K562 (cell line): Measurements from ENCODE around the gene LRRC39. TPM values are rescaled to one million over a fixed set of nuclear protein-coding genes. Genes with fewer than 3 reads are reported as not detected.

Source experiments
- JUN ChIP-seq, 2 experiments: sonication (generic) in 1 of 2; formaldehyde crosslinking in 1 of 2; IDR thresholded peaks; 2 replicates each; pipeline versions ENCODE4 v1.6.1 to v1.8.0; 2012 to 2022; ENCODE audit warnings: borderline replicate concordance in 2 of 2, mild to moderate bottlenecking in 2 of 2, improper control_type of control experiment in 1 of 2, low read depth in 1 of 2, low read length in 1 of 2, missing genetic modification reagents in 1 of 2
- PYGO2 ChIP-seq: fragments of 450-650 bp; IDR thresholded peaks from 2 replicates; pipeline ENCODE4 v1.6.1; 2016; ENCODE audit warnings: mild to moderate bottlenecking, missing genetic modification characterization, moderate library complexity, missing compliant biosample characterization
- RREB1 ChIP-seq: fragments of 250-450 bp; sonication (Bioruptor Pico); IDR thresholded peaks from 2 replicates; pipeline ENCODE4 v1.4.0; 2020
- ZSCAN32 ChIP-seq: fragments of 450-650 bp; formaldehyde crosslinking; IDR thresholded peaks from 2 replicates; pipeline ENCODE4 v1.4.0; 2020; ENCODE audit warnings: mild to moderate bottlenecking, moderate library complexity
- polyA plus RNA-seq, 8 experiments: library from polyadenylated mRNA; depleted of rRNA in 4 of 8; stranded (reverse) in 5 of 8; unstranded in 3 of 8; fragments of >200 nt; fragmentation: Nextera tagmentation in 2 of 8; fragmentation: Illumina TruSeq in 1 of 8; extraction: Ambion mirVana in 2 of 8; extraction: Trizol in 1 of 8; gene quantifications; 2 replicates each; pipeline versions ENCODE4 v1.2.1 to v1.2.3, GENCODE V29; 2011 to 2014; ENCODE audit warnings: inconsistent platforms in 1 of 8, missing spikeins in 1 of 8
- total RNA-seq, 7 experiments: library from RNA; depleted of rRNA in 6 of 7; stranded (reverse); fragments of >200 nt in 6 of 7; fragmentation: Illumina TruSeq in 2 of 7; extraction: Trizol in 2 of 7; gene quantifications; 2 replicates each; pipeline versions ENCODE4 v1.2.1 to v1.2.3, GENCODE V29; 2011 to 2021; ENCODE audit warnings: low replicate concordance in 1 of 7

LRRC39 gene
- total and polyA plus RNA-seq, 9 of the 15 experiments (the other 6 are each of a cell fraction or from before 2014, with no cell fraction given) = 1.00 to 3.1 (median 1.3) TPM

GRCh38 chr1:100132566-100133477, 45.2 kb downstream of the LRRC39 start, which contains the start of the genes SASS6 and TRMT13 (continued):
- TF ChIP-seq RREB1 (CRISPR knock-in tag) = 0 out of 2 replicates have a peak, but pooled peaks have one; percentile 60
- TF ChIP-seq PYGO2 = no peak
- TF ChIP-seq ZSCAN32 = no peak
- peak; percentile 73; the same call in 1 of the 2 replicates for TF ChIP-seq JUN (IDR thresholded peaks at IDR 0.05; ENCODE audit: borderline replicate concordance, low read depth, low read length)
- TF ChIP-seq JUN (CRISPR knock-in tag; IDR thresholded peaks at IDR 0.05; ENCODE audit: borderline replicate concordance) = no peak
